ENCODE results near the gene TIFAB. TPM values are rescaled to one million over a fixed set of nuclear protein-coding genes. Genes with fewer than 3 reads are reported as not detected.

TIFAB gene
- total and polyA plus RNA-seq, 4 donors: 0.24 TPM; not detected in 3

DNA sequence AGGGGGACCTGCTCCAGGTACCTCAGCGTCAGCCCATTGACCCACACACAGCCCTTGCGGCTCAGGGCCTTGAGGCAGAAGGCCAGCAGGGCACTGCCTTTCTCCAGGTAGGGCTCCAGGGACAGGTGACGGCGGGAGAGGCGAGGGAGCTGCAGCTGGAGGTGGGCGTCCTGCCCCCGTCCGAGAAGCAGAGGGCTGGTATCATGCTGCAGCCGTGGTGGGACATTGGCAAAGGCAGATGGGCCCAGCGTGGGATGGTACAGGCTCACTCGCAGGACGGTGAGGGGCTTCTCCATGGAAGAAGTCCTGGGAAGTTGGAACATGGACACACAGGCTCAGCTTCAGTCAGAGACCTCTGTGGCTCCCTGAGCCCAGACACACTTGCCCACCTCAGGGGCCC lies 2.5 kb downstream of the TIFAB start:
- DNase-seq (peak; percentile 30 to 68), ATAC-seq (ENCODE audit: low FRiP score) (no peak)
- peaks cover 1% of the 10 kb centered on the region for H3K9me3 ChIP-seq (ENCODE audit: control insufficient read depth, low read length)
- no peak overlapping the region for H3K27ac ChIP-seq (ENCODE audit: low read depth in 1 of 2, low read length in 2 of 2)
- H3K36me3 ChIP-seq (ENCODE audit: control insufficient read depth in 1 of 2, insufficient read depth in 2 of 2, low read length in 1 of 2): no peaks in the 10 kb centered on the region
- intact Hi-C loops (cut with DNase I): no loop called here
- WGBS, 2 donors: 96 to 98% methylated on average over 12 of the region's 12 CpGs
- H3K4me3 ChIP-seq (ENCODE audit: low read length in 2 of 2): no peak overlapping the region
- no peaks in the 10 kb centered on the region for H3K4me1 ChIP-seq (ENCODE audit: control insufficient read depth in 1 of 2, insufficient read depth in 2 of 2, low read length in 2 of 2)
- H3K27me3 ChIP-seq (ENCODE audit: control insufficient read depth in 1 of 2, insufficient read depth in 2 of 2, low read length in 1 of 2): no peaks in the 10 kb centered on the region

DNA sequence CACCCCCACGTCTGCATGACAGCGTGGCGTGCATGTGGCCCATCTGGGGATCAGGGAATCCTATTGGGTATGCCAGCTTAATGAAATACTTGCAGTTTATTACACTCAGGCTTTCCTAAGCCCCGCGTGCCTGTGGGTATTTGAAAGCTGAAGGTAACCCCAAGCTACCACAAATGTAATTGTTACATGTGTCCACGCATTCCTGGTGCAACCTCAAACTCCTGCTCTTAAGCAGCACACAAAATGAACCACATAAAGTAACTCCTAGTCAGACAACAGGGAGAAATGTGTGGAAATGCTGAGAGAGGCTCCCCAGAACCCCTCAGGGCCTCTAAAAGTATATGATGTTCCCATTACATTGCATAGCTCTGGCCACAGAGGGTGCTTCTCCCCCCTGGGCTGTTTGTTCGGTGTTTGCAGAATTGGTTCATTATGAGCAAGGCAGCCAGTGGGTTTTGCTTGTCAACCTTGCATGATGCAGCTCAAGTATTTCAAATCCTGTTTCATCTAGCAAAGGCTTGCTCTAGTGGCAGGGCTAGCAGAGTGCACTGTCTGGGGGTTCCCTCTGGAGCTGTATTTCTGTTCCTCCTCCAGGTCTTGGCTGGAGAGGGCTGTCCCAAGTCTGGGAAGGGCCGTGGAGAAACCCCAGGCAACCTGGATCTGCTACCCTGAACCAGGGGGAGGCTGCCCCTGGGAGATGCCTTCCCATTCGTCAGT lies 3.2 kb downstream of the TIFAB start:
- WGBS, 2 donors: 90 to 91% methylated on average over 9 of the region's 9 CpGs
- Histone ChIP-seq H3K4me3 (ENCODE audit: low read length in 2 of 2) (no peak overlapping the region), H3K4me1 (ENCODE audit: control insufficient read depth in 1 of 2, insufficient read depth in 2 of 2, low read length in 2 of 2) (no peaks in the 10 kb centered on the region), H3K36me3 (ENCODE audit: control insufficient read depth in 1 of 2, insufficient read depth in 2 of 2, low read length in 1 of 2) (no peaks in the 10 kb centered on the region), H3K9me3 (ENCODE audit: control insufficient read depth, low read length) (peaks cover 1% of the 10 kb centered on the region), H3K27ac (ENCODE audit: low read depth in 1 of 2, low read length in 2 of 2) (no peak overlapping the region), H3K27me3 (ENCODE audit: control insufficient read depth in 1 of 2, insufficient read depth in 2 of 2, low read length in 1 of 2) (no peaks in the 10 kb centered on the region)
- ATAC-seq (ENCODE audit: low FRiP score) (no peak), DNase-seq (peak; percentile 28 to 44)
- intact Hi-C loops (cut with DNase I): no loop called here

DNA sequence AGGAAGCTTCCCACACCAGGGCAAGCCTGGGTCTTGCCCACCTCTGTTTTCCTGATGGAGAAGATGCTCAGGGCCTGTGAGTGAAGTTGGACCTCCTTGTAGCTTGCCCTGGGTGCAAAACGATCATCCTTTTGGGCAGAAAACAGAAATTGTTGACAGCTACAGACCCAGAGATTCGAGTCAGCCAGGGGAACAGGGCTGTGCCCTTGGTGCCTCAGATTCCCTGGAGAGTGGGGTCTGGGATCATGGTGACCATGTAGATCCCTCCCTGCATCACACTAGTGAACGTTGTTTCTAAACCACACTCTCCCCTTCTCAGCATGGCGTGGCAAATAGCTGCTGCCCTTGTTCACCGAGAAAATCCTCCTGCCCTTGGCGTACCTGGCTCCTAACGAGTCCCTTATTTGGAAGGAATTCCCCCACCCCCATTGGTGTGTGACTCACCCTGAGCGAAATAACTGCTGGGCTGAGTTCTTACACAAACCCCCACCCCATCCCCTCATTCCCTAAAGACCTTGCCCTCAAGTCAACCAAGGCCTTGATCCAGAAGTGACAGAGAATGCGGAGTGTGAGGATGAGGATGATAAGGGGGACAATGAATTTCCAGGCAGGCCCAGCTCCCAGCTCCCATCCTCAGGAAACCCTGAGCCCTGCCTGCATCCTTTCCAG lies 3.9 kb downstream of the TIFAB start:
- intact Hi-C loops (cut with DNase I): no loop called here
- no peak for ATAC-seq (ENCODE audit: low FRiP score)

DNA sequence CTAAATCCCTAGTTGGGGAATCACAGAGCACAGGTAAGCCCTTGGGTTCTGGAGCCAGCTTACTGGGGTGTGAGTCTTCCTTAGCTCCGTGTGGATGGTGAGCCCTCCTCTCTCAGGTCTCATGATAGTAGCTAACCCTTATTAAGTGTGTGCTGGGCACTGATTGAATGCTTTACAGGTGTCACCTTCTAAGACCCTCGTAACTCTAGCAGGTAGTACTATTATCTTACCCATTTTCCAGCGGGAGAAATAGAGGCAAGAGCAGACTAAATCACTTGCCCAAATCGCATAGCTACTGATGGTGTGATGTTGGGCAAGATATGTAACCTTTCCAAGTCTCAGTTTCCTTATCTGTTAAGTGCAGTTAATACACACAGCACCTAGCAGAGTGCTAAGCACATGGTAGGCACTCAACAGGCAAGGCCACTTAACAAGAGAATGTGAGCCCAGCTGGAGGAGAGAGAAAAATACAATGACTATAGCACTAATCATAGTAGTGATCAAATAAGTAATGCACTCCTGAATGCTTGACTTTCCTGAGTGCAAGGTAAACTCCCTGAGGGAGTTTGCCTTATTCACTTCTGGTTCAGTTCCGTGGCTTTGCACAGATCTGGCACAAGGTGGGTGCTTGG lies 4.7 kb downstream of the TIFAB start, which contains the start of gene DCANP1:
DCANP1 (minus strand) TSS at position 51 of the 632 bp plus-strand sequence. CDS start 240 bp downstream, outside the sequence.
- Histone ChIP-seq H3K4me1 (ENCODE audit: control insufficient read depth in 1 of 2, insufficient read depth in 2 of 2, low read length in 2 of 2) (no peaks in the 10 kb centered on the region), H3K27me3 (ENCODE audit: control insufficient read depth in 1 of 2, insufficient read depth in 2 of 2, low read length in 1 of 2) (no peaks in the 10 kb centered on the region), H3K4me3 (ENCODE audit: low read length in 2 of 2) (no peak within 1 kb of the TSS), H3K27ac (ENCODE audit: low read depth in 1 of 2, low read length in 2 of 2) (no peak within 1 kb of the TSS), H3K36me3 (ENCODE audit: control insufficient read depth in 1 of 2, insufficient read depth in 2 of 2, low read length in 1 of 2) (no peaks in the 10 kb centered on the region), H3K9me3 (ENCODE audit: control insufficient read depth, low read length) (peaks cover 1% of the 10 kb centered on the region)
- intact Hi-C loops (cut with DNase I): no loop called here
- DNase-seq (no peak), ATAC-seq (ENCODE audit: low FRiP score) (no peak)
- 93 to 94% methylated on average over 5 of the region's 5 CpGs for WGBS, 2 donors

More for the DNA sequence above, 3.9 kb downstream of the TIFAB start:
- Histone ChIP-seq H3K4me1 (ENCODE audit: control insufficient read depth in 1 of 2, insufficient read depth in 2 of 2, low read length in 2 of 2) (no peaks in the 10 kb centered on the region), H3K4me3 (ENCODE audit: low read length in 2 of 2) (no peak overlapping the region), H3K27ac (ENCODE audit: low read depth in 1 of 2, low read length in 2 of 2) (no peak overlapping the region), H3K9me3 (ENCODE audit: control insufficient read depth, low read length) (peaks cover 1% of the 10 kb centered on the region), H3K36me3 (ENCODE audit: control insufficient read depth in 1 of 2, insufficient read depth in 2 of 2, low read length in 1 of 2) (no peaks in the 10 kb centered on the region), H3K27me3 (ENCODE audit: control insufficient read depth in 1 of 2, insufficient read depth in 2 of 2, low read length in 1 of 2) (no peaks in the 10 kb centered on the region)
- WGBS, 2 donors: 84 to 87% methylated on average over 9 of the region's 9 CpGs
- peak in 1 of 2 donors; percentile 6 for DNase-seq

DNA sequence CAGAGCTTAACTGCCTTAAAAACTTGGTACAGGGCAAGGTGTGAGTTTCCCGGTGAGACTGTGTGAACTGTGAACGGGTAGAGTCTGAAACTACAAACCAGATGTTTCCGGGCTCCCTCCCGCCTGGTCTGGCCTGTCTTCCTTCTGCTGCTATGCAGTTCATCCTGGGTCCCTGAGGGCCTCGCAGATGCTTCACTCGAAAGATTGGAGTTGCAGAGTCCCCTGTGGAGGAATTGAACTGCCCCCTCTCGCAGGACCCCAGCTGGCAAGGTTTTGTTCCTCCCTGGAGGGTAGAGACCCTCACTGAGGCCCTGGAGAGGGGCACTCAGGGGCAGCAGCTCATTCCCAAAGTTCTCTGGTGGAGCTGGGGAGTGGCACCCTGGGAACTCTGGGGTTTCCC lies 5.5 kb downstream of the TIFAB start:
- peak in 1 of 2 donors; percentile 37 for DNase-seq

DNA sequence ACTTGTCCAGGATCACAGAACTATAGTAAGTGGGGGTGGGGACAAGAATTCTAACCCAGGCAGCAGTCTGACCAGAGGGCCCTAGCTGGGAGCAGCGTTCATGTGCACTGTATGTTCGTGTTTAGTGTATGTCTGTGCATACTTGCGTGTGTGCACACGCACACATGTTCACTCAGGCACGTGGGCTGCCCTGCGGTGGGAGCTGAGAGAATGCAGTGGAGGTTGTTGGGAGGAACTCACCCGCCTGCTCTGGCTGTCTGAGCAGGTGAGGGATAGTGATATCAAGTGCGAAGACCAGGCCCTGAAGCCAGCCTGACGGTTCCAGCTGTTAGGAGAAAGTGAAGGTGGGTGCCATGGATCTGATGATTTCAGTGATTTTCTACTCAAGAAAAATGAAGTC lies 5.9 kb downstream of the TIFAB start:
- Histone ChIP-seq H3K9me3 (ENCODE audit: control insufficient read depth, low read length) (peaks cover 1% of the 10 kb centered on the region), H3K36me3 (ENCODE audit: control insufficient read depth in 1 of 2, insufficient read depth in 2 of 2, low read length in 1 of 2) (no peaks in the 10 kb centered on the region), H3K27ac (ENCODE audit: low read depth in 1 of 2, low read length in 2 of 2) (no peak overlapping the region), H3K4me1 (ENCODE audit: control insufficient read depth in 1 of 2, insufficient read depth in 2 of 2, low read length in 2 of 2) (no peaks in the 10 kb centered on the region), H3K4me3 (ENCODE audit: low read length in 2 of 2) (no peak overlapping the region), H3K27me3 (ENCODE audit: control insufficient read depth in 1 of 2, insufficient read depth in 2 of 2, low read length in 1 of 2) (no peaks in the 10 kb centered on the region)
- no peak for ATAC-seq (ENCODE audit: low FRiP score)
- DNase-seq: peak in 1 of 2 donors; percentile 47
- intact Hi-C loops (cut with DNase I): no loop called here
- WGBS, 2 donors: 85 to 97% methylated on average over 9 of the region's 9 CpGs

More for the DNA sequence above, 5.5 kb downstream of the TIFAB start:
- Histone ChIP-seq H3K27ac (ENCODE audit: low read depth in 1 of 2, low read length in 2 of 2) (no peak overlapping the region), H3K36me3 (ENCODE audit: control insufficient read depth in 1 of 2, insufficient read depth in 2 of 2, low read length in 1 of 2) (no peaks in the 10 kb centered on the region), H3K27me3 (ENCODE audit: control insufficient read depth in 1 of 2, insufficient read depth in 2 of 2, low read length in 1 of 2) (no peaks in the 10 kb centered on the region), H3K9me3 (ENCODE audit: control insufficient read depth, low read length) (peaks cover 1% of the 10 kb centered on the region), H3K4me1 (ENCODE audit: control insufficient read depth in 1 of 2, insufficient read depth in 2 of 2, low read length in 2 of 2) (no peaks in the 10 kb centered on the region), H3K4me3 (ENCODE audit: low read length in 2 of 2) (no peak overlapping the region)
- intact Hi-C loops (cut with DNase I): no loop called here
- no peak for ATAC-seq (ENCODE audit: low FRiP score)
- 80 to 86% methylated on average over 7 of the region's 7 CpGs for WGBS, 2 donors

DNA sequence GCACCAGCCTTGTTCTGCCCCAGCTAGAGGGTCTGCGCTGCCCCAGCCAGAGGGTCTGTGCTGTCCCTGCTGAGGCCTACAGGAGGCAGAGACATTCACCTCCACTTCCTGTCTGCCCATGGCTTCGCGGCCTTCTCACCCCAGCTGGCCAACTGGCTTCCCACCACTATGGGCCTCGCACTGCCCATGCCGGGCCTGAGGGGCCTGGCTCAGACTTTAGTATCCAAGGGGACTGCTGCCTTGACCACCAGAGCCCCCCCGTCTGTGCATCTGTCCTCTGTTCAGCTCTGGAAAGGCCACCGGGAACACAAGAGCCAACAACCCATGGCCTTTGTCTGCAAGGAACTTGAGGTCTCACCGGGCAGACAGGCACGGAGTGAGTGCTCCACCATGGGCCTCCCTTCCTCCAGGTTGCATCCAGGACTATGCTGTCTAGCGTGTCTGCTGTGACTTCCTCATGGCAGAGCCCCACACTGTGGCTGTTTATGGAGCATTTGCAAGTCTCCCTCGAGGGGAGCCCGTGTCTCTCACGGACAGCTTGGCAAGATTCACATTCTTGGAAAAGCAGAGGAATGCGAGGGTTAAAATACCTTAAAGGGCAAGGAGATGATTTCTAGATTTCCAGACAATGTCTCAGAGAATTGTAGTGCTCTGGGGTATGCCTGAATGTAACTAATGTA lies 6.7 kb downstream of the TIFAB start:
- Histone ChIP-seq H3K9me3 (ENCODE audit: control insufficient read depth, low read length) (peaks cover 1% of the 10 kb centered on the region), H3K4me1 (ENCODE audit: control insufficient read depth in 1 of 2, insufficient read depth in 2 of 2, low read length in 2 of 2) (no peaks in the 10 kb centered on the region), H3K27ac (ENCODE audit: low read depth in 1 of 2, low read length in 2 of 2) (no peak overlapping the region), H3K27me3 (ENCODE audit: control insufficient read depth in 1 of 2, insufficient read depth in 2 of 2, low read length in 1 of 2) (no peaks in the 10 kb centered on the region), H3K4me3 (ENCODE audit: low read length in 2 of 2) (no peak overlapping the region), H3K36me3 (ENCODE audit: control insufficient read depth in 1 of 2, insufficient read depth in 2 of 2, low read length in 1 of 2) (no peaks in the 10 kb centered on the region)
- intact Hi-C loops (cut with DNase I): no loop called here
- no peak for DNase-seq
- no peak for ATAC-seq (ENCODE audit: low FRiP score)
- WGBS, 2 donors: 94 to 95% methylated on average over 14 of the region's 14 CpGs

DNA sequence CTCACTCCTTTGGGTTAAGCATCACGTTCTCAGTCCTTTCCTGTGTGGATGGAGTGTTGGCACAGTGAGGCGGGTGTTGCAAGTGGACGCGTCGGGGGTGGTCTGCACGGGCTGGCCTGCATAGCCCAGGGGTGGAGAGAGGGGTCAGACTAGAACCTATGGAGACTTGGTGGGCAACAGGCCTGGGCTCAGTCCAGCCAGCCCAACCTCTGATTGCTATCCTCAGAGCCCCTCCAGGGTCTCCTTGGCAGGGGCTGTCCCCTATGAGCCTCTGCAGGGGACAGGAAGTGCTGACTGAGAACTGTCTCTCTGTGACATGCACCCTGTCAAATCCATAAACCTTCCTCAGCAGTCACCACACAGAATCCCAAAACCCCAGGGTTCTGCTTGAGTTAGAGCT lies 7.3 kb downstream of the TIFAB start:
- intact Hi-C loops (cut with DNase I): no loop called here
- ATAC-seq (ENCODE audit: low FRiP score) (no peak), DNase-seq (no peak)
- WGBS, 2 donors: 95 to 97% methylated on average over 6 of the region's 6 CpGs
- no peaks in the 10 kb centered on the region for H3K36me3 ChIP-seq (ENCODE audit: control insufficient read depth in 1 of 2, insufficient read depth in 2 of 2, low read length in 1 of 2)
- no peaks in the 10 kb centered on the region for H3K27me3 ChIP-seq (ENCODE audit: control insufficient read depth in 1 of 2, insufficient read depth in 2 of 2, low read length in 1 of 2)
- H3K4me1 ChIP-seq (ENCODE audit: control insufficient read depth in 1 of 2, insufficient read depth in 2 of 2, low read length in 2 of 2): no peaks in the 10 kb centered on the region
- H3K27ac ChIP-seq (ENCODE audit: low read depth in 1 of 2, low read length in 2 of 2): no peak overlapping the region
- peaks cover 1% of the 10 kb centered on the region for H3K9me3 ChIP-seq (ENCODE audit: control insufficient read depth, low read length)
- no peak overlapping the region for H3K4me3 ChIP-seq (ENCODE audit: low read length in 2 of 2)

Measured in aorta (tissue), 5 donors.